Measurements from ENCODE around the gene HAUS7.

The HAUS7 gene

GRCh38 chrX:153443476-153444332 lies 26.7 kb downstream of the HAUS7 start:
- TF ChIP-seq, protein P1, sequence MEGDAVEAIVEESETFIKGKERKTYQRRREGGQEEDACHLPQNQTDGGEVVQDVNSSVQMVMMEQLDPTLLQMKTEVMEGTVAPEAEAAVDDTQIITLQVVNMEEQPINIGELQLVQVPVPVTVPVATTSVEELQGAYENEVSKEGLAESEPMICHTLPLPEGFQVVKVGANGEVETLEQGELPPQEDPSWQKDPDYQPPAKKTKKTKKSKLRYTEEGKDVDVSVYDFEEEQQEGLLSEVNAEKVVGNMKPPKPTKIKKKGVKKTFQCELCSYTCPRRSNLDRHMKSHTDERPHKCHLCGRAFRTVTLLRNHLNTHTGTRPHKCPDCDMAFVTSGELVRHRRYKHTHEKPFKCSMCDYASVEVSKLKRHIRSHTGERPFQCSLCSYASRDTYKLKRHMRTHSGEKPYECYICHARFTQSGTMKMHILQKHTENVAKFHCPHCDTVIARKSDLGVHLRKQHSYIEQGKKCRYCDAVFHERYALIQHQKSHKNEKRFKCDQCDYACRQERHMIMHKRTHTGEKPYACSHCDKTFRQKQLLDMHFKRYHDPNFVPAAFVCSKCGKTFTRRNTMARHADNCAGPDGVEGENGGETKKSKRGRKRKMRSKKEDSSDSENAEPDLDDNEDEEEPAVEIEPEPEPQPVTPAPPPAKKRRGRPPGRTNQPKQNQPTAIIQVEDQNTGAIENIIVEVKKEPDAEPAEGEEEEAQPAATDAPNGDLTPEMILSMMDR (conservative IDR thresholded peaks at IDR 0.05) = no peak
- no peak overlapping the region for H3K27ac ChIP-seq

GRCh38 chrX:153442463-153442862 lies 27.9 kb downstream of the HAUS7 start:
- no peak overlapping the region for H3K27ac ChIP-seq
- TF ChIP-seq, protein P1 (conservative IDR thresholded peaks at IDR 0.05) = no peak

GRCh38 chrX:153441981-153442380 lies 28.4 kb downstream of the HAUS7 start:
- no peak overlapping the region for H3K27ac ChIP-seq
- TF ChIP-seq, protein P1 (conservative IDR thresholded peaks at IDR 0.05) = no peak

DNA sequence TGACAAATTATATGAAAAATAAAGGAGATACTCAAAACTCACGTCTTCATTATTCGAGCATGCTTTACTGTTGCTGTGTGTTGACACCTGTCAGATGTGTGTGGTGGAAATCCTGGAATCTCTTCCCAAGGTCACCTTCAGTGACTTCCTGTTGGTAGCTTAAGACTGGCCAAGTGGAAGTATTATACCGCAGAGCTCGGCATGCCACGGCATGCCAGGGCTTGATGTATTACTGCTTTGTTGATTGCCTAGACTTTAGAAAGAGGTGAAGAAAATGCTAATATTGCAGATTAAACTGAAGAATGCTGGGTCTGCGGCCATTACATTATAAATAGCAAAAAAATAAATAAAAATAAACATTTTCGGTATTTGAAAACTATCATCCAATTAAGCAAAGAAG lies 29.1 kb downstream of the HAUS7 start:
- H3K27ac ChIP-seq = no peak overlapping the region
- TF ChIP-seq, protein P1 (conservative IDR thresholded peaks at IDR 0.05) = no peak

DNA sequence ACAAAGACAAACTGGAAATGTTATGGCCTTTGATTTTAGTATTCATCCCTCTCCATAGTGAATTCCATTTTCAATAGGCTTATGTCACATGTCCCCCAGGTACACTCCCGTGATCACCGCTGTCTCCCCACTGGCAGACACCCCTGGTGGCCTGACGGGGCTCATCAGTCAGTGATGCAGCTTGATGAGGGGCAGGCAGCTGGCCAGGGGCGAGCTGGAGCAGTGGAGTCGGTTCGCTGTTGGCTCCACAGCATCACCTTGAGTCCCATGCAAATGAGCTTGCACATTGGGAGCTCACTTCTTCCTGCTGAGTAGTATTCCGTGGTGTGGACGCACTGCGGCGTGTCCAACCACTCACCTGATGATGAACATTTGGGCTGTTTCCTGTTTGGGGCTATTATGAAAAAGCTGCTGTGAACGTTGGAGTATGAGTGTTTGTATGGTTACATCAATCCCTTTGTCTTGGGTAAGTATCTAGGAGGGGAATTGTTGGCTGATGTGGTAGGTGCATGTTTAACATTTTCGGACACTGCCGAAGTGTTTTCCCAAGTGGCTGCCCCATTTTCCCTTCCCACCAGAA lies 29.7 kb downstream of the HAUS7 start:
- no peak overlapping the region for H3K27ac ChIP-seq
- TF ChIP-seq, protein P1 (conservative IDR thresholded peaks at IDR 0.05) = no peak

DNA sequence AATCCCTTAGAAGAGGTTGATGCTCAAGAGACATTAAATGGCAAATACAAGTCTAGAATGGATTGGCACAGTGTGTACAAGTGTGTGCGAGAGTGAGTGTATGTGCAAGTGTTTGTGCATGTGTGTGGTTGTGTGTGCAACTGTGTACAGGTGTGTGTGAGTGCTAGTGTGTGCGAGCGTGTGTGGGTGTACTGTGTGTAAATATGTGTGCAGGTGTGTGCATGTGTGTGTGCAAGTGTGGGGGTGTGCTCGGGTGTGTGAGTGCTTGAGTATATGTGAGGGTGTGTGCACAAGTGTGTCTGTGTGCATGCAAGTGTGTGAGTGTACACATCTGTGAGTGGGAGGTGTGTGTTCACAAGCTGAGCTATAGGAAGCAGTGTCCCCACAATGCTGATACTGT lies 30.4 kb downstream of the HAUS7 start:
- no peak overlapping the region for H3K27ac ChIP-seq
- TF ChIP-seq, protein P1 (conservative IDR thresholded peaks at IDR 0.05) = no peak

- H3K27ac ChIP-seq = no peak overlapping the region
- TF ChIP-seq, protein P1 (conservative IDR thresholded peaks at IDR 0.05) = peak; percentile 63
Measured at GRCh38 chrX:153438532-153438931, 31.8 kb downstream of the HAUS7 start.
